Peyer's patch (tissue), 4 donors: ENCODE measurements around the gene CD38. TPM values are rescaled to one million over a fixed set of nuclear protein-coding genes. Genes with fewer than 3 reads are reported as not detected.

ENCODE experiments used
- DNase-seq, 3 donors: peaks; one replicate each; pipeline ENCODE4 v3.0.0-alpha.2; 2017 to 2019
- H3K27ac ChIP-seq, 4 donors: fragments of 200-600 bp; sonication (generic); one replicate each; pipeline ENCODE4 v1.5.1; 2016 to 2019
- H3K27me3 ChIP-seq, 2 donors: fragments of 200-600 bp; sonication (generic); one replicate each; pipeline ENCODE4 v1.5.1; 2019
- H3K36me3 ChIP-seq, 3 donors: fragments of 200-600 bp; sonication (generic); one replicate each; pipeline ENCODE4 v1.5.1; 2016 to 2019
- H3K4me1 ChIP-seq, 4 donors: fragments of 200-600 bp; sonication (generic); one replicate each; pipeline ENCODE4 v1.5.1; 2016 to 2019
- H3K4me3 ChIP-seq, 4 donors: fragments of 200-600 bp; sonication (generic); 1 replicate in 3 of 4; 2 replicates in 1 of 4; pipeline ENCODE4 v1.5.1; 2016 to 2019; ENCODE audit warnings: mild to moderate bottlenecking in 1 of 4
- H3K9me3 ChIP-seq, 4 donors: fragments of 200-600 bp; sonication (generic); one replicate each; pipeline ENCODE4 v1.5.1; 2016 to 2019; ENCODE audit warnings: mild to moderate bottlenecking in 1 of 4
- CTCF ChIP-seq, 6 experiments: fragments of 450-650 bp in 4 of 6; fragments of 200-600 bp in 2 of 6; sonication (generic) in 1 of 6; IDR thresholded peaks; one replicate each; pipeline ENCODE4 v1.5.1; 2017 to 2019; ENCODE audit warnings: antibody characterized with exemption in 6 of 6, mild to moderate bottlenecking in 3 of 6, moderate library complexity in 1 of 6
- POLR2A ChIP-seq, 2 donors: fragments of 450-650 bp; IDR thresholded peaks; one replicate each; pipeline ENCODE4 v1.5.1; 2017; ENCODE audit warnings: antibody characterized with exemption in 2 of 2, mild to moderate bottlenecking in 2 of 2, moderate library complexity in 2 of 2
- total RNA-seq, 4 donors: library from RNA; depleted of rRNA; stranded (reverse); fragments of >200 nt; gene quantifications; one replicate each; pipeline ENCODE4 v1.1.0, GENCODE V29; 2016

Gene CD38
- total RNA-seq, 4 donors from 2014 or later = 2.1 to 19.0 (median 3.9) TPM

DNA sequence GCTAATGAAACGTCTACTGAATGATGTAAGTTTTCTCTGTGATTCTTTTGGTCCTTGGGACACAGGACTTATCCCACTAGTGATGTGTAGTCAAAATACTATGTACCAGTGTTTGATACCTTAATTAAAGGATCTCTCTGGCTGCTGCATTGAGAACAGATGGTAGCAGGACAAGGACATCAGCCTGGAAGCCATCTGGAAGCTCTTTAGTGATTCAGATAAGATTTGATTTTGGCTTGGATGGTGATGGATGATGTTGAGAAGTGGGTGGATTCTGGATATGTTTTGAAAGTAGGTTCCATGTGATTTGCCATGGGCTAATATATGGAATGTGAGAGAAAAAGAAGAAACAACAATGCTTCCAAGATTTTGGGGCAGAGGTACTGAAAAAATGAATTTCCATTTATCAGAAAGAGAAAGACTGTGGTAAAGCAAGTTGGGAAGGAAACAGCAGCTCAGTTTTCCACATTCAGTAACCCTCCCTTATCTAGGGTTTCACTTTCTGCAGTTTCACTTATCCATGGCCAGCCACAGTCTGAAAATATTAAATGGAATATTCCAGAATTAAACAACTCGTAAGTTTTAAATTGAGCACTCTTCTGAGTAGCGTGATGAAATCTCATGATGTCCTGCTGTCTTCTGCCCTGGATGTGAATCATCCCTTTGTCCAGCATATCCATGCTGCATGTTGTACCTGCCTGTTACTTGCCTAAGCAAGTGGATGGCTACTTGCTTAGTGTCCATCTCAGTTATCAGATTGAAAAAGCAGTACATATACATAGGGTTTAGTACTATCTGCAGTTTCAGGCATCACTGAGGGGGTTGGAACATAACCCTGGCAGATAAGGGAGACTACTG lies 15.6 kb downstream of the CD38 start:
- Histone ChIP-seq H3K27me3 (no peaks in the 10 kb centered on the region), H3K27ac (no peak overlapping the region), H3K36me3 (no peaks in the 10 kb centered on the region), H3K4me1 (no peaks in the 10 kb centered on the region), H3K9me3 (no peaks in the 10 kb centered on the region), H3K4me3 (no peak overlapping the region)
- no peak for DNase-seq
- TF ChIP-seq POLR2A (IDR thresholded peaks at IDR 0.05) = no peak
- TF ChIP-seq CTCF (IDR thresholded peaks at IDR 0.05) = no peak

GRCh38 chr4:15794426-15794825 lies 16.3 kb downstream of the CD38 start:
- Histone ChIP-seq H3K27ac (no peak overlapping the region), H3K27me3 (no peaks in the 10 kb centered on the region), H3K4me1 (no peaks in the 10 kb centered on the region), H3K4me3 (no peak overlapping the region), H3K36me3 (no peaks in the 10 kb centered on the region), H3K9me3 (no peaks in the 10 kb centered on the region)
- DNase-seq = no peak
- TF ChIP-seq CTCF (IDR thresholded peaks at IDR 0.05) (no peak), POLR2A (IDR thresholded peaks at IDR 0.05) (no peak)

- no peak for DNase-seq
- TF ChIP-seq CTCF (IDR thresholded peaks at IDR 0.05) = no peak
- no peak for TF ChIP-seq POLR2A (IDR thresholded peaks at IDR 0.05)
- Histone ChIP-seq H3K9me3 (no peaks in the 10 kb centered on the region), H3K27ac (no peak overlapping the region), H3K4me3 (no peak overlapping the region), H3K36me3 (no peaks in the 10 kb centered on the region), H3K27me3 (no peaks in the 10 kb centered on the region), H3K4me1 (no peaks in the 10 kb centered on the region)
Measured at GRCh38 chr4:15794905-15795304, 16.8 kb downstream of the CD38 start.

- DNase-seq = no peak
- Histone ChIP-seq H3K27ac (no peak overlapping the region), H3K9me3 (no peaks in the 10 kb centered on the region), H3K4me1 (no peaks in the 10 kb centered on the region), H3K27me3 (no peaks in the 10 kb centered on the region), H3K36me3 (no peaks in the 10 kb centered on the region), H3K4me3 (no peak overlapping the region)
- no peak for TF ChIP-seq CTCF (IDR thresholded peaks at IDR 0.05)
- TF ChIP-seq POLR2A (IDR thresholded peaks at IDR 0.05) = no peak
Measured at GRCh38 chr4:15797320-15797719, 19.2 kb downstream of the CD38 start.

DNA sequence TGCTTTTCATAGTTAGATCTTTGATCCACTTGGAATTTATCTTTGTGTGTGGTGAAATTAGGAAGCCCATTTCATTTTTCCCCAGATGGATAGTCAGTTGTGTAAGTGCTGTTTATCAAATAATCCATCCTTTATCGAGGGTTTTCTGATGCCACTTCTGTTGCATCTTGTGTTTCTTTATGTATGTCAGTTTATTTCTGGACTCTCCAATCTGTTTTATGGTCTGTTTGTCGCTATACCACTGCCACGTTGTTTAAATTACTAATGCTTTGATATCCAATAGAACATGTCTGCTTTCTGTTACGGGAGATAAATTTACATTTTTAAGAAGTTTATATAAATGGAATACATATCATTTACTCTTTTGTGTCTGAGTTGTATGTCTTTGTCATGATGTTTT lies 21.0 kb downstream of the CD38 start:
- Histone ChIP-seq H3K36me3 (no peaks in the 10 kb centered on the region), H3K27ac (no peak overlapping the region), H3K27me3 (no peaks in the 10 kb centered on the region), H3K4me3 (no peak overlapping the region), H3K4me1 (no peaks in the 10 kb centered on the region), H3K9me3 (no peaks in the 10 kb centered on the region)
- TF ChIP-seq POLR2A (IDR thresholded peaks at IDR 0.05) = no peak
- no peak for TF ChIP-seq CTCF (IDR thresholded peaks at IDR 0.05)
- no peak for DNase-seq
